GM12878 (cell line): ENCODE results near the gene PALLD. TPM values are rescaled to one million over a fixed set of nuclear protein-coding genes. Genes with fewer than 3 reads are reported as not detected.

Experiments
- ATAC-seq: fragments of 200-7000 bp; cut with Tn5 transposase; 3 replicates; pipeline ENCODE4 v1.9.1; 2020; ENCODE audit warnings: mild to moderate bottlenecking, moderate library complexity
- BruUV-seq: library from RNA; stranded (reverse); fragments of 400-500 nt; replicated peaks from 2 replicates; lab custom pipeline; 2021; lab: Mats Ljungman, UMichigan
- CTCF ChIA-PET: fragments of 300-600 bp; sonication (Branson Sonifier 250); formaldehyde crosslinking; extraction: SDS; loops from one replicate; lab custom pipeline; 2021; ENCODE audit warnings: inconsistent platforms; lab: Yijun Ruan, JAX
- POLR2A ChIA-PET: fragments of 350-600 bp; formaldehyde crosslinking; extraction: SDS; loops from one replicate; lab custom pipeline; 2021; ENCODE audit warnings: inconsistent platforms; lab: Charles Lee
- RAD21 ChIA-PET: fragments of 300-600 bp; sonication (Branson Sonifier 250); formaldehyde crosslinking; loops from one replicate; lab custom pipeline; 2023; ENCODE audit warnings: antibody characterized with exemption; ENCODE audit not compliant: unreplicated experiment; lab: Charles Lee
- SMC1A ChIA-PET: fragments of 300-600 bp; sonication (Branson Sonifier 250); formaldehyde crosslinking; loops from one replicate; lab custom pipeline; 2023; ENCODE audit not compliant: unreplicated experiment, uncharacterized antibody; lab: Charles Lee
- DNase-seq: peaks from one replicate; pipeline ENCODE4 v3.0.0-alpha.2; 2011; ENCODE audit warnings: low read depth, low spot score
- FAIRE-seq: peaks from 3 replicates; lab custom pipeline; 2011; peaks lifted over from hg19 to GRCh38; lab: Jason Lieb, UNC
- H2AFZ ChIP-seq: 2 replicates; pipeline ENCODE4 v1.6.0; 2011; ENCODE audit warnings: low read depth, low read length, control low read depth; ENCODE audit not compliant: control insufficient read depth
- H3K27ac ChIP-seq: 2 replicates; pipeline ENCODE4 v1.5.1; 2011; ENCODE audit warnings: control low read depth; ENCODE audit not compliant: control insufficient read depth, insufficient read depth
- H3K27me3 ChIP-seq, 2 experiments: replicated peaks in 1 of 2; 2 replicates each; pipeline versions ENCODE4 v1.6.0 to v1.6.1; 2011; ENCODE audit warnings: low read length in 1 of 2; ENCODE audit not compliant: control insufficient read depth in 2 of 2, insufficient read depth in 2 of 2
- H3K36me3 ChIP-seq, 2 experiments: 2 replicates each; pipeline ENCODE4 v1.5.1; 2011; ENCODE audit warnings: low read length in 1 of 2; ENCODE audit not compliant: control insufficient read depth in 2 of 2, insufficient read depth in 2 of 2
- H3K4me1 ChIP-seq: 2 replicates; pipeline ENCODE4 v1.6.1; 2011; ENCODE audit warnings: mild to moderate bottlenecking, low read length, moderate library complexity, mixed read lengths; ENCODE audit not compliant: control insufficient read depth, insufficient read depth
- H3K4me2 ChIP-seq: 2 replicates; pipeline ENCODE4 v1.6.0; 2011; ENCODE audit warnings: control low read depth; ENCODE audit not compliant: control insufficient read depth, insufficient read depth
- H3K4me3 ChIP-seq: fragments of 200-600 bp; sonication (generic); 2 replicates; pipeline ENCODE4 v1.5.1; 2016
- H3K79me2 ChIP-seq: 2 replicates; pipeline ENCODE4 v1.6.0; 2011; ENCODE audit warnings: low read length; ENCODE audit not compliant: control insufficient read depth, insufficient read depth
- H3K9ac ChIP-seq: 2 replicates; pipeline ENCODE4 v1.8.0; 2011; ENCODE audit warnings: low read length, control low read depth, mixed read lengths; ENCODE audit not compliant: control insufficient read depth, insufficient read depth
- H3K9me3 ChIP-seq: replicated peaks from 3 replicates; pipeline ENCODE4 v1.5.1; 2011; ENCODE audit warnings: mild to moderate bottlenecking, low read length; ENCODE audit not compliant: control insufficient read depth, insufficient read depth
- H4K20me1 ChIP-seq: 2 replicates; pipeline ENCODE4 v1.6.0; 2011; ENCODE audit not compliant: control insufficient read depth, insufficient read depth
- CREM ChIP-seq: IDR thresholded peaks from 2 replicates; pipeline ENCODE4 v1.6.1; 2014; ENCODE audit warnings: antibody characterized with exemption, low read depth
- IRF4 ChIP-seq: IDR thresholded peaks from 2 replicates; pipeline ENCODE4 v1.6.1; 2011; ENCODE audit warnings: low read depth, low read length
- JUNB ChIP-seq: IDR thresholded peaks from 2 replicates; pipeline ENCODE4 v1.6.1; 2016; ENCODE audit warnings: antibody characterized with exemption, mild to moderate bottlenecking
- NR2F1 ChIP-seq: fragments of 450-650 bp; conservative IDR thresholded peaks from 2 replicates; pipeline ENCODE4 v1.6.1; 2017; ENCODE audit warnings: mild to moderate bottlenecking
- STAT3 ChIP-seq: IDR thresholded peaks from 2 replicates; pipeline ENCODE4 v1.6.1; 2011; ENCODE audit warnings: low read depth, low read length, improper control_type of control experiment
- TARDBP ChIP-seq: IDR thresholded peaks from 2 replicates; pipeline ENCODE4 v1.6.1; 2016; ENCODE audit warnings: borderline replicate concordance
- WRNIP1 ChIP-seq: IDR thresholded peaks from 2 replicates; pipeline ENCODE4 v1.6.1; 2011; ENCODE audit warnings: low read depth, low read length, improper control_type of control experiment, borderline replicate concordance
- WGBS: methylation state at CpG from one replicate; pipeline ENCODE4 v1.1.6; 2016; ENCODE audit warnings: low lambda C conversion rate; ENCODE audit not compliant: insufficient replicate concordance, insufficient coverage; ENCODE audit errors: missing lambda C conversion rate; 5-methylcytosine and 5-hydroxymethylcytosine counted together
- in situ Hi-C: fragments of 300-500 bp; cut with MboI; formaldehyde crosslinking; loops from 9 replicates; pipeline ENCODE4 v1.14.3; 2018; ENCODE audit warnings: mixed read lengths
- intact Hi-C: fragments of 100-400 bp; cut with micrococcal nuclease; formaldehyde crosslinking; loops from one replicate; pipeline ENCODE4 v1.14.2; 2022; ENCODE audit not compliant: unreplicated experiment
- polyA plus RNA-seq, 11 experiments: library from polyadenylated mRNA; depleted of rRNA in 4 of 11; unstranded in 6 of 11; stranded (reverse) in 5 of 11; fragments of >200 nt; fragmentation: Nextera tagmentation in 4 of 11; fragmentation: Illumina TruSeq in 1 of 11; extraction: Ambion mirVana in 4 of 11; extraction: Trizol in 1 of 11; gene quantifications; 1 replicate in 1 of 11; 2 replicates in 10 of 11; pipeline versions ENCODE4 v1.2.1 to v1.2.3, GENCODE V29; 2011 to 2016; ENCODE audit warnings: inconsistent platforms in 2 of 11, missing spikeins in 2 of 11, low read depth in 1 of 11
- total RNA-seq, 4 experiments: library from RNA; depleted of rRNA in 3 of 4; stranded (reverse); fragments of >200 nt in 3 of 4; fragmentation: Illumina TruSeq in 1 of 4; extraction: Trizol in 1 of 4; gene quantifications; 2 replicates each; pipeline versions ENCODE4 v1.2.1 to v1.2.3, GENCODE V29; 2013 to 2021
- TF ChIP-seq, protein P1 (sequence below): IDR thresholded peaks from 2 replicates; pipeline ENCODE4 v1.6.1; 2012; ENCODE audit warnings: low read depth, low read length, improper control_type of control experiment
- TF ChIP-seq, protein P2 (sequence below): fragments of 450-650 bp; IDR thresholded peaks from 2 replicates; pipeline ENCODE4 v1.6.1; 2018; ENCODE audit warnings: mild to moderate bottlenecking, low read depth, moderate library complexity; ENCODE audit not compliant: partially characterized antibody
- TF ChIP-seq, protein P3 (sequence below): fragments of 450-650 bp; IDR thresholded peaks from 2 replicates; pipeline ENCODE4 v1.6.1; 2017; ENCODE audit warnings: borderline replicate concordance
- TF ChIP-seq, protein P4 (sequence below): IDR thresholded peaks from 2 replicates; pipeline ENCODE4 v1.6.1; 2012; ENCODE audit warnings: improper control_type of control experiment, low read depth, low read length; ENCODE audit not compliant: insufficient replicate concordance

The PALLD gene
- total and polyA plus RNA-seq, 10 of the 15 experiments (the other 5 are each of a cell fraction or from before 2014, with no cell fraction given) = 1.0 to 7.7 (median 1.7) TPM

DNA sequence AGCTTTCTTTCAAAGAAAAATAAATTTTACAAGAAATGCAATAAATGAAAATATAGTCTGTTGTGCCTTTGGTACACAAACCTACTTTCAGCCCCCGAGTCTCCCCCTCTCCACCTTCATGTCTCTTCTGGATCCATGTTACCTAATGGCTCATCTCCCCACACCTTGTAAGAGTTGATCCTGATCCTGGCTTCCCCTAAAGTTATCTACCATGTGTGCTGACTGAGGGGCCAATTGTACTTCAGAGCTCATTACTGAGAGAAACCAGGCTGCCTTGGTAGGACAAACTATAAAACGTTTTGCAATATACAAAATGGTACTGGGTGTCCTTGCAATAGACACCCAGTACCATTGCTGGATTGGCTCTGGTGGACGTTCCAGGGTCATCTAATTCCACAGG lies 11.8 kb downstream of the PALLD start (continued):
- TF ChIP-seq CREM (no peak), NR2F1 (no peak), WRNIP1 (no peak), STAT3 (no peak)
- TF ChIP-seq, protein P1, sequence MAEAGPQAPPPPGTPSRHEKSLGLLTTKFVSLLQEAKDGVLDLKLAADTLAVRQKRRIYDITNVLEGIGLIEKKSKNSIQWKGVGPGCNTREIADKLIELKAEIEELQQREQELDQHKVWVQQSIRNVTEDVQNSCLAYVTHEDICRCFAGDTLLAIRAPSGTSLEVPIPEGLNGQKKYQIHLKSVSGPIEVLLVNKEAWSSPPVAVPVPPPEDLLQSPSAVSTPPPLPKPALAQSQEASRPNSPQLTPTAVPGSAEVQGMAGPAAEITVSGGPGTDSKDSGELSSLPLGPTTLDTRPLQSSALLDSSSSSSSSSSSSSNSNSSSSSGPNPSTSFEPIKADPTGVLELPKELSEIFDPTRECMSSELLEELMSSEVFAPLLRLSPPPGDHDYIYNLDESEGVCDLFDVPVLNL = no peak
- TF ChIP-seq, protein P2, sequence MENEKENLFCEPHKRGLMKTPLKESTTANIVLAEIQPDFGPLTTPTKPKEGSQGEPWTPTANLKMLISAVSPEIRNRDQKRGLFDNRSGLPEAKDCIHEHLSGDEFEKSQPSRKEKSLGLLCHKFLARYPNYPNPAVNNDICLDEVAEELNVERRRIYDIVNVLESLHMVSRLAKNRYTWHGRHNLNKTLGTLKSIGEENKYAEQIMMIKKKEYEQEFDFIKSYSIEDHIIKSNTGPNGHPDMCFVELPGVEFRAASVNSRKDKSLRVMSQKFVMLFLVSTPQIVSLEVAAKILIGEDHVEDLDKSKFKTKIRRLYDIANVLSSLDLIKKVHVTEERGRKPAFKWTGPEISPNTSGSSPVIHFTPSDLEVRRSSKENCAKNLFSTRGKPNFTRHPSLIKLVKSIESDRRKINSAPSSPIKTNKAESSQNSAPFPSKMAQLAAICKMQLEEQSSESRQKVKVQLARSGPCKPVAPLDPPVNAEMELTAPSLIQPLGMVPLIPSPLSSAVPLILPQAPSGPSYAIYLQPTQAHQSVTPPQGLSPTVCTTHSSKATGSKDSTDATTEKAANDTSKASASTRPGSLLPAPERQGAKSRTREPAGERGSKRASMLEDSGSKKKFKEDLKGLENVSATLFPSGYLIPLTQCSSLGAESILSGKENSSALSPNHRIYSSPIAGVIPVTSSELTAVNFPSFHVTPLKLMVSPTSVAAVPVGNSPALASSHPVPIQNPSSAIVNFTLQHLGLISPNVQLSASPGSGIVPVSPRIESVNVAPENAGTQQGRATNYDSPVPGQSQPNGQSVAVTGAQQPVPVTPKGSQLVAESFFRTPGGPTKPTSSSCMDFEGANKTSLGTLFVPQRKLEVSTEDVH = no peak
- TF ChIP-seq, all 136 proteins: peak for 0

DNA sequence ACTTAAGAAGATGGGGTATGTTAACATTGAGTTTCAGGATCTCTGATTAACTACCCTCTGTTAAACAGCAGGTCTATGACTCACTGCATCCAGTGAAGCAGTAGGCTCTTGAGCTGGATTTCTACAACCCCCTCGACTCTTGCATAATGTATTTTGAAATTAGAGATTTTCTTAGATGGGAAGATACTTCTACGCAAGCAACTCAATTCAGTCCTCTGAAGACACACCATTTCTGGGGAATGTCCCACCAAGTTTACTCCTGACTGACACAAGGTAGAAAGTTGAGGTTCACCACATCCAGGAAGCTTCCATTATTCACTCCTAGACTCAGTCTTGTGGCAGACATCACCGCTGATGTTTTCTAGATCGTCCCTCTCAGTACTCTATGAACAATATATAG lies 12.9 kb downstream of the PALLD start:
- FAIRE-seq (no peak), DNase-seq (no peak)
- ChIA-PET RAD21 (no interaction called here), SMC1A (interaction anchor here (2.1 kb wide), 1 partner anchor 127 kb away, joined by 4 read pairs; no protein-coding TSS in a partner anchor)
- intact Hi-C loops = loop anchor here (5.0 kb wide), 1 partner anchor 498 kb away; no protein-coding TSS in a partner anchor
- no peaks in the 10 kb centered on the region for H3K9me3 ChIP-seq
- in situ Hi-C loops = loop anchor here (5.0 kb wide), 1 partner anchor 408 kb away; no protein-coding TSS in a partner anchor
- no peak overlapping the region for H3K27ac ChIP-seq
- H3K9ac ChIP-seq = no peak overlapping the region
- no TSS peak for BruUV-seq
- TF ChIP-seq IRF4 = no peak
- TF ChIP-seq, protein P3, sequence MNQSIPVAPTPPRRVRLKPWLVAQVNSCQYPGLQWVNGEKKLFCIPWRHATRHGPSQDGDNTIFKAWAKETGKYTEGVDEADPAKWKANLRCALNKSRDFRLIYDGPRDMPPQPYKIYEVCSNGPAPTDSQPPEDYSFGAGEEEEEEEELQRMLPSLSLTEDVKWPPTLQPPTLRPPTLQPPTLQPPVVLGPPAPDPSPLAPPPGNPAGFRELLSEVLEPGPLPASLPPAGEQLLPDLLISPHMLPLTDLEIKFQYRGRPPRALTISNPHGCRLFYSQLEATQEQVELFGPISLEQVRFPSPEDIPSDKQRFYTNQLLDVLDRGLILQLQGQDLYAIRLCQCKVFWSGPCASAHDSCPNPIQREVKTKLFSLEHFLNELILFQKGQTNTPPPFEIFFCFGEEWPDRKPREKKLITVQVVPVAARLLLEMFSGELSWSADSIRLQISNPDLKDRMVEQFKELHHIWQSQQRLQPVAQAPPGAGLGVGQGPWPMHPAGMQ = no peak
- no peak for TF ChIP-seq TARDBP
- no peak for TF ChIP-seq JUNB
- TF ChIP-seq, protein P4, sequence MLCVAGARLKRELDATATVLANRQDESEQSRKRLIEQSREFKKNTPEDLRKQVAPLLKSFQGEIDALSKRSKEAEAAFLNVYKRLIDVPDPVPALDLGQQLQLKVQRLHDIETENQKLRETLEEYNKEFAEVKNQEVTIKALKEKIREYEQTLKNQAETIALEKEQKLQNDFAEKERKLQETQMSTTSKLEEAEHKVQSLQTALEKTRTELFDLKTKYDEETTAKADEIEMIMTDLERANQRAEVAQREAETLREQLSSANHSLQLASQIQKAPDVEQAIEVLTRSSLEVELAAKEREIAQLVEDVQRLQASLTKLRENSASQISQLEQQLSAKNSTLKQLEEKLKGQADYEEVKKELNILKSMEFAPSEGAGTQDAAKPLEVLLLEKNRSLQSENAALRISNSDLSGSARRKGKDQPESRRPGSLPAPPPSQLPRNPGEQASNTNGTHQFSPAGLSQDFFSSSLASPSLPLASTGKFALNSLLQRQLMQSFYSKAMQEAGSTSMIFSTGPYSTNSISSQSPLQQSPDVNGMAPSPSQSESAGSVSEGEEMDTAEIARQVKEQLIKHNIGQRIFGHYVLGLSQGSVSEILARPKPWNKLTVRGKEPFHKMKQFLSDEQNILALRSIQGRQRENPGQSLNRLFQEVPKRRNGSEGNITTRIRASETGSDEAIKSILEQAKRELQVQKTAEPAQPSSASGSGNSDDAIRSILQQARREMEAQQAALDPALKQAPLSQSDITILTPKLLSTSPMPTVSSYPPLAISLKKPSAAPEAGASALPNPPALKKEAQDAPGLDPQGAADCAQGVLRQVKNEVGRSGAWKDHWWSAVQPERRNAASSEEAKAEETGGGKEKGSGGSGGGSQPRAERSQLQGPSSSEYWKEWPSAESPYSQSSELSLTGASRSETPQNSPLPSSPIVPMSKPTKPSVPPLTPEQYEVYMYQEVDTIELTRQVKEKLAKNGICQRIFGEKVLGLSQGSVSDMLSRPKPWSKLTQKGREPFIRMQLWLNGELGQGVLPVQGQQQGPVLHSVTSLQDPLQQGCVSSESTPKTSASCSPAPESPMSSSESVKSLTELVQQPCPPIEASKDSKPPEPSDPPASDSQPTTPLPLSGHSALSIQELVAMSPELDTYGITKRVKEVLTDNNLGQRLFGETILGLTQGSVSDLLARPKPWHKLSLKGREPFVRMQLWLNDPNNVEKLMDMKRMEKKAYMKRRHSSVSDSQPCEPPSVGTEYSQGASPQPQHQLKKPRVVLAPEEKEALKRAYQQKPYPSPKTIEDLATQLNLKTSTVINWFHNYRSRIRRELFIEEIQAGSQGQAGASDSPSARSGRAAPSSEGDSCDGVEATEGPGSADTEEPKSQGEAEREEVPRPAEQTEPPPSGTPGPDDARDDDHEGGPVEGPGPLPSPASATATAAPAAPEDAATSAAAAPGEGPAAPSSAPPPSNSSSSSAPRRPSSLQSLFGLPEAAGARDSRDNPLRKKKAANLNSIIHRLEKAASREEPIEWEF = no peak
- TF ChIP-seq, all 136 proteins: peak for 0
- no peak for ATAC-seq
- ChIA-PET CTCF (interaction anchor here (1.0 to 1.2 kb wide), 3 partner anchors 23 to 412 kb away, joined by 3 to 5 read pairs (median 3); no protein-coding TSS in a partner anchor), POLR2A (no interaction called here)
- Histone ChIP-seq H3K36me3 (no peaks in the 10 kb centered on the region), H4K20me1 (no peaks in the 10 kb centered on the region), H3K4me3 (no peak overlapping the region), H3K79me2 (no peaks in the 10 kb centered on the region), H2AFZ (no peak overlapping the region), H3K4me2 (no peak overlapping the region), H3K4me1 (no peaks in the 10 kb centered on the region), H3K27me3 (no peaks in the 10 kb centered on the region)
- WGBS = 25% methylated on average over 4 of the region's 4 CpGs
